Lower lobe of right lung (tissue), 2 donors: ENCODE measurements around the gene WDR83. TPM values are rescaled to one million over a fixed set of nuclear protein-coding genes. Genes with fewer than 3 reads are reported as not detected.
"Not testable (repeated sequence)": the region's sequence is repeated elsewhere in the genome, so short reads cannot be mapped to it uniquely, and the experiment has no call there.

Experiments used
- ATAC-seq, 2 donors: fragments of 200-7000 bp; cut with Tn5 transposase; one replicate each; pipeline ENCODE4 v1.9.1; 2020 to 2022; ENCODE audit warnings: mild to moderate bottlenecking in 2 of 2, moderate library complexity in 2 of 2
- DNase-seq: peaks from one replicate; pipeline ENCODE4 v3.0.0-alpha.2; 2020
- H3K27ac ChIP-seq: fragments of 200-600 bp; one replicate; pipeline ENCODE4 v1.8.0; 2022
- H3K27me3 ChIP-seq: fragments of 200-600 bp; one replicate; pipeline ENCODE4 v1.8.0; 2022; ENCODE audit warnings: low read depth
- H3K36me3 ChIP-seq: fragments of 200-600 bp; one replicate; pipeline ENCODE4 v1.8.0; 2022; ENCODE audit warnings: mild to moderate bottlenecking
- H3K4me1 ChIP-seq: fragments of 200-600 bp; one replicate; pipeline ENCODE4 v1.8.0; 2022
- H3K4me3 ChIP-seq: fragments of 200-600 bp; one replicate; pipeline ENCODE4 v1.8.0; 2022; ENCODE audit warnings: mild to moderate bottlenecking
- H3K9me3 ChIP-seq: fragments of 200-600 bp; one replicate; pipeline ENCODE4 v1.8.0; 2022
- intact Hi-C: fragments of 100-400 bp; cut with DNase I; formaldehyde crosslinking; loops from one replicate; pipeline ENCODE4 v1.11.0; 2022
- long read RNA-seq: library from polyadenylated mRNA; unstranded; transcript quantifications from one replicate; pipeline ENCODE4 v2.0.0, GENCODE V29; 2021
- total RNA-seq: library from RNA; stranded (reverse); fragmentation: NEBNext Ultra II Directional; extraction: Animal tissue kit (Norgen Biotek cat#: 25700); gene quantifications from one replicate; pipeline ENCODE4 v1.2.1, GENCODE V29; 2021
- TF ChIP-seq, protein P1 (sequence below): fragments of 200-600 bp; IDR thresholded peaks from one replicate; pipeline ENCODE4 v1.8.0; 2022; ENCODE audit warnings: antibody characterized with exemption, mild to moderate bottlenecking
- donor health status: DM: no; HTN: yes; CAD: no; lungs with severe emphysema.

The WDR83 gene, protein sequence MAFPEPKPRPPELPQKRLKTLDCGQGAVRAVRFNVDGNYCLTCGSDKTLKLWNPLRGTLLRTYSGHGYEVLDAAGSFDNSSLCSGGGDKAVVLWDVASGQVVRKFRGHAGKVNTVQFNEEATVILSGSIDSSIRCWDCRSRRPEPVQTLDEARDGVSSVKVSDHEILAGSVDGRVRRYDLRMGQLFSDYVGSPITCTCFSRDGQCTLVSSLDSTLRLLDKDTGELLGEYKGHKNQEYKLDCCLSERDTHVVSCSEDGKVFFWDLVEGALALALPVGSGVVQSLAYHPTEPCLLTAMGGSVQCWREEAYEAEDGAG
- total RNA-seq = 8.6 TPM
- long read RNA-seq, transcript WDR83-201 (11 exons, 1,457 nt) = major isoform, 9 of 25 reads
- long read RNA-seq, partial matches to known transcripts = 8 of 25 reads
- long read RNA-seq, other reads (novel, unspliced or antisense) = 8 of 25 reads

DNA sequence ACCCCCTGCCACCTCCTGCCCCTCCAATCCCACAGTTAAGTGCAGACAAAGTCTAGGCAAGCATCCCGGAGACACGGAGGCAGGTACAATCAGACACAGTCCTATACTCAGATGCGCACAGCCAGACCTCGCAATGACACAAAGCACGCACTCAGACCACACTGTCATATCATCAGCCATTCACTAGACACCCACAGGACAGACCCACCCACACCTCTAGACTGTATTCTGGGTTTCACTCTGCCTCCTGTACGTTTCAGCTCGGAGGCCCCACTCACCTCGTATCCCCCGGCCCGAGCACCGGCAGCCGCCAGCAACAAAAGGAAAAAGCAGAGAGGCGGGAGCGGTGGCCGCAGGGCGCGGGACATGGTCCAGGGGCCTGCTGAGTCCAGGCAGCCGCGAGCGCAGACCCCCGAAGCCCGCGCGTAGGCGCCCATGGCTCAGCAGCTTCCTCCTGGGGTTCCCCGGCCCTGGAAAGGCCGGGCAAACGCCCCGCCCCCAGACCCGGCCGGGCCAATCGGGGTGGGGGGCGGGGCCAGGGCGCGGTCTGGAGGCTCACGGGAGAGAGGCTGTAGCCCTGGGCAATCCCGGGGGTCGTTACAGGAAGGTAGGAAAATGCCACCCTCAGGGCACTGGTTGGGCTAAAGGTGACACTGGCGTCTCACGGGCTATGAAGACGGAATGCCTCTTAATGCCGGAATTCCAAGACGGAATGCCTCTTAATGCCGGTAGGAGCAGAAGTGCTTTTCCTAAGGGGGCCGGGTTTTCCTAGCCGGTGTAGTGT is at the start of gene WDR83, which contains the start of gene MAN2B1:
WDR83 (plus strand) TSS at position 543 of the 784 bp plus-strand sequence. CDS start 2,984 bp downstream, outside the sequence.
MAN2B1 (minus strand) TSS at position 478 of the 784 bp plus-strand sequence; CDS start at position 437, 41 bp downstream.
- Histone ChIP-seq H3K27me3 (no peaks in the 10 kb centered on the region), H3K4me3 (peak within 1 kb of the TSS; percentile 95), H3K36me3 (peaks cover 44% of the 10 kb centered on the region), H3K27ac (peak within 1 kb of the TSS; percentile 79), H3K4me1 (peaks cover 50% of the 10 kb centered on the region), H3K9me3 (no peaks in the 10 kb centered on the region)
- intact Hi-C loops = no loop called here
- TF ChIP-seq, protein P1, sequence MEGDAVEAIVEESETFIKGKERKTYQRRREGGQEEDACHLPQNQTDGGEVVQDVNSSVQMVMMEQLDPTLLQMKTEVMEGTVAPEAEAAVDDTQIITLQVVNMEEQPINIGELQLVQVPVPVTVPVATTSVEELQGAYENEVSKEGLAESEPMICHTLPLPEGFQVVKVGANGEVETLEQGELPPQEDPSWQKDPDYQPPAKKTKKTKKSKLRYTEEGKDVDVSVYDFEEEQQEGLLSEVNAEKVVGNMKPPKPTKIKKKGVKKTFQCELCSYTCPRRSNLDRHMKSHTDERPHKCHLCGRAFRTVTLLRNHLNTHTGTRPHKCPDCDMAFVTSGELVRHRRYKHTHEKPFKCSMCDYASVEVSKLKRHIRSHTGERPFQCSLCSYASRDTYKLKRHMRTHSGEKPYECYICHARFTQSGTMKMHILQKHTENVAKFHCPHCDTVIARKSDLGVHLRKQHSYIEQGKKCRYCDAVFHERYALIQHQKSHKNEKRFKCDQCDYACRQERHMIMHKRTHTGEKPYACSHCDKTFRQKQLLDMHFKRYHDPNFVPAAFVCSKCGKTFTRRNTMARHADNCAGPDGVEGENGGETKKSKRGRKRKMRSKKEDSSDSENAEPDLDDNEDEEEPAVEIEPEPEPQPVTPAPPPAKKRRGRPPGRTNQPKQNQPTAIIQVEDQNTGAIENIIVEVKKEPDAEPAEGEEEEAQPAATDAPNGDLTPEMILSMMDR = no peak
- ATAC-seq (peak; percentile 88 to 89), DNase-seq (peak; percentile 83)

DNA sequence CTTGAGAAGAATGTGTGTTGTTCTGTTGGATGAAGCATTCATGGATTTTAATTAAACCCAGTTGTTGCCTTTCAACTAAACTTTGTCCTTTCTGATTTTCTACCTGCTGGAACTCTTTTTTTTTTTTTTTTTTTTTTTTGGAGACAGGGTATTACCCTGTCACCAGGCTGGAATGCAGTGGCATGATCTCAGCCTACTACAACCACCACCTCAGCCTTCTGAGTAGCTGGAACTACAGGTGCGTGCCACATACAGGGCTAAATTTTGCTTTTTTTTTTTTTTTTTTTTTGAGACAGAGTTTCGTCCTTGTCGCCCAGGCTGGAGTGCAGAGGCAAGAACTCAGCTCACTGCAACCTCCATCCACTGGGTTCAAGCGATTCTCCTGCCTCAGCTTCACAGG is 49.0 kb upstream of the WDR83 start:
- H3K36me3 ChIP-seq = peaks cover 59% of the 10 kb centered on the region
- DNase-seq (no peak), ATAC-seq (peak in 1 of 2 donors; percentile 69)
- no peaks in the 10 kb centered on the region for H3K9me3 ChIP-seq
- TF ChIP-seq, protein P1 = no peak
- no peak overlapping the region for H3K27ac ChIP-seq
- H3K4me3 ChIP-seq = no peak overlapping the region
- intact Hi-C loops = no loop called here
- H3K4me1 ChIP-seq = peaks cover 48% of the 10 kb centered on the region
- no peaks in the 10 kb centered on the region for H3K27me3 ChIP-seq

DNA sequence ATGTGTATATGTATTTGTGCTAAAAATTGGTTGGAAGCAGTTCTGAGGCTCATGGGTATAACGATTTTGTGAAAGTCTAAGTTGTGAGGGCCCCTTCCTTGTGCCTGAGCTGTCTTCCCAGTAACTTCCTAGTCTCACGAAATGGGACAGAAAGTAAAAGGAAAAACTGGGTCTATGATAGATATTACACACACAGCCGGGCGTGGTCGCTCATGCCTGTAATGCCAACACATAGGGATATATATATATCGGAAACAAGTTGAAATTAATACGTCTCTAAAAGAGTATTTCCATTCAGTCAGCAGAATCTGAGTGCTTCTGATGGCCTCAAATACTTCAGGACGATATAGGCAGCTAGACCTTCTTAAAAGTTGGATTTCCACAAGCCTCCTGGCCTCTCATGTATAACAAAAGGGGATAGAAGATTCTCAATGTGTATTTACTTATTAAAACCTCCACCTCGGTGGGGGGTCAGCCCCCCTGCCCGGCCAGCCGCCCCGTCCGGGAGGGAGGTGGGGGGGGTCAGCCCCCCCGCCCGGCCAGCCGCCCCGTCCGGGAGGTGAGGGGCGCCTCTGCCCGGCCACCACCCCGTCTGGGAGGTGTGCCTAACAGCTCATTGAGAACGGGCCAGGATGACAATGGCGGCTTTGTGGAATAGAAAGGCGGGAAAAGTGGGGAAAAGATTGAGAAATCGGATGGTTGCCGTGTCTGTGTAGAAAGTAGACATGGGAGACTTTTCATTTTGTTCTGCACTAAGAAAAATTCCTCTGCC is 45.2 kb upstream of the WDR83 start:
- H3K27me3 ChIP-seq, intact Hi-C loops, ATAC-seq, H3K9me3 ChIP-seq, DNase-seq, H3K4me3 ChIP-seq, H3K27ac ChIP-seq: not testable (repeated sequence)
- H3K4me1 ChIP-seq = peaks cover 24% of the 10 kb centered on the region
- peaks cover 55% of the 10 kb centered on the region for H3K36me3 ChIP-seq

DNA sequence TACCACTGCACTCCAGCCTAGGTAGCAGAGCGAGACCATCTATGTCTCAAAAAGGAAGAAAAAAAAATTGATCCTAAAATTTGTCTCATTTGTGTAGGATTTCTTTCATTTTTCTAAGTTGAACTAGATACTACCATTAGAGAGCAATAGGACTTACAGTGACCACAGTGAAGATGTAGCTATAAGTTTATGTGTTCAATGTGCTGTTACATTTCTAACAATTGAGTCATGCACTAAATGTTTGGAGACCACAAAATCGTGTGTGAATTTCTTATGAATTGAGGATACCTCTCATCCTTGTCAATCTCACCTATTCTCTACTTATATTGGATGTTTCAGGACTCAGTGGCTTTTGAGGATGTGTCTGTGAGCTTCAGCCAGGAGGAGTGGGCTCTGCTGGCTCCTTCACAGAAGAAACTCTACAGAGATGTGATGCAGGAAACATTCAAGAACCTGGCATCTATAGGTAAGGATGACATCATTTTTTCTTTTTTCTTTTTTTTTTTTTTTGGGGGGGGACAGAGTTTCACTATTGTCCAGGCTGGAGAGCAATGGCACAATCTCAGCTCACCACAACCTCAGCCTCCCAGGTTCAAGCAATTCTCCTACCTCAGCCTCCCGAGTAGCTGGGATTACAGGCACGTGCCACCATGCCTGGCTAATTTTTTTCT is 43.1 kb upstream of the WDR83 start:
- DNase-seq (no peak), ATAC-seq (no peak)
- peaks cover 4% of the 10 kb centered on the region for H3K4me1 ChIP-seq
- no peaks in the 10 kb centered on the region for H3K27me3 ChIP-seq
- no peak overlapping the region for H3K27ac ChIP-seq
- intact Hi-C loops = no loop called here
- H3K9me3 ChIP-seq = peaks cover 16% of the 10 kb centered on the region
- TF ChIP-seq, protein P1 = no peak
- peaks cover 75% of the 10 kb centered on the region for H3K36me3 ChIP-seq
- no peak overlapping the region for H3K4me3 ChIP-seq

DNA sequence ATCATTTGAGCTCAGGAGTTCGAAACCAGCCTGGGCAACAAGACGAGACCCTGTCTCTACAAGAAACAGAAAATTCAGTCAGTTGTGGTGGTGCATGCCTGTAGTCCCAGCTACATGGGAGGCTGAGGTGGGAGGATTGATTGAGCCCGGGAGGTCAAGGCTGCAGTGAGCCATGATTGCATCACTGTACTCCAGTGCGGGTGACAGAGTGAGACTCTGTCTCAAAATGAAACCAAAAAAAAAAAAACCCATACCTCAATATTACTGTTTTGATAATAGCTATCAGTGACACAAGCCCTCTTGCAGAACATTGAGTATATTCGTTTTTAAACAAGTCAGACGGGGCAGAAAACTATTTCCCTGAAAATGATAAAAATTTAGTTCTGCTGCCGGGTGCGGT is 39.6 kb upstream of the WDR83 start:
- intact Hi-C loops = no loop called here
- H3K27ac ChIP-seq = no peak overlapping the region
- TF ChIP-seq, protein P1 = no peak
- H3K9me3 ChIP-seq = peaks cover 26% of the 10 kb centered on the region
- H3K27me3 ChIP-seq = no peaks in the 10 kb centered on the region
- no peaks in the 10 kb centered on the region for H3K4me1 ChIP-seq
- no peak for ATAC-seq
- H3K36me3 ChIP-seq = peaks cover 81% of the 10 kb centered on the region
- no peak for DNase-seq
- no peak overlapping the region for H3K4me3 ChIP-seq
